CD4-positive, alpha-beta T cell treated with Interleukin-21 for 1 hour (primary cell): ENCODE data around the gene ZNF169.
A peak's percentile ranks its signal among the peaks of the same experiment; 100 is the strongest.
"Not testable (repeated sequence)": the region's sequence is repeated elsewhere in the genome, so short reads cannot be mapped to it uniquely, and the experiment has no call there.

Experiments
- DNase-seq: peaks from one replicate; pipeline ENCODE4 v3.0.0-alpha.2; 2020

The ZNF169 gene

DNA sequence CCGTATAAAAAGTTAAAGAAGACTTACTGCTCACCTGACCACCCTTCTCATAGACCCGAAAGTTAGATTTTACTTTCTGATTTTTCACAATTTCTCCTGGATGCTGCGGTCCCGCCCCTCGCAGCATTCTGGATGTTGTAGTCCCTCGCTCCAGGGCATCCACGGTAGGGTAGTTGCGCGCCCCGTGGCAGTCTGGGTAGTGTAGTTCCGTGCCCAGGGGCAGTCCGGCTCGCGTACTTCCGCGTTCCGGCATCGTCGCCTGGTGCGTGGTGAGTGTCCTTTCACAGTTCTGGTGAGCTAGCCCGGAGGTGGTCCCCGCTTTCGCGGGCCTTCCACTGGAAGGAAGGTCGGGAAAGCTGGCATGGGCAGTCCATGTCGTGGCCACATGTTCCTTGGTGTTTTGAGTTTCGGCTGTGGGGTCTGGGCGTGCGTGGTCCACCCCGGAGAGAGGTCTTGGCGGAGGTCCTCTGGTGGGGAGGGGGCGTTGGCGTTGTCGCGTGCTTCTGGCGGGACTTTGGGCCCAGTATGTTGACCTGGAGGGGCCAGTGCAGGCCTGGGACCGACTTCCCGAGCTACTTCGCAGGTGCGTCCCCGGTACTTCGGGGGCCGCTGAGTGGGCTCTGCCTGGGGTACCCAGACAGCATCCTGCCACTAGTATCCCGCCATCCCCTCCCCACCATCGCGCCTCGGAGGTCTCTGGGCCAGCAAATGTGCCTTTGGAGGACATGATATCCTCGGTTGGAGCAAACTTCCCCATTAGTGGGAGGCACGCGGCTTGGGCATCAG is at the start of gene ZNF169:
ZNF169 (plus strand) TSS at position 222 of the 786 bp plus-strand sequence. CDS start 19,515 bp downstream, outside the sequence.
- peak; percentile 89 for DNase-seq

DNA sequence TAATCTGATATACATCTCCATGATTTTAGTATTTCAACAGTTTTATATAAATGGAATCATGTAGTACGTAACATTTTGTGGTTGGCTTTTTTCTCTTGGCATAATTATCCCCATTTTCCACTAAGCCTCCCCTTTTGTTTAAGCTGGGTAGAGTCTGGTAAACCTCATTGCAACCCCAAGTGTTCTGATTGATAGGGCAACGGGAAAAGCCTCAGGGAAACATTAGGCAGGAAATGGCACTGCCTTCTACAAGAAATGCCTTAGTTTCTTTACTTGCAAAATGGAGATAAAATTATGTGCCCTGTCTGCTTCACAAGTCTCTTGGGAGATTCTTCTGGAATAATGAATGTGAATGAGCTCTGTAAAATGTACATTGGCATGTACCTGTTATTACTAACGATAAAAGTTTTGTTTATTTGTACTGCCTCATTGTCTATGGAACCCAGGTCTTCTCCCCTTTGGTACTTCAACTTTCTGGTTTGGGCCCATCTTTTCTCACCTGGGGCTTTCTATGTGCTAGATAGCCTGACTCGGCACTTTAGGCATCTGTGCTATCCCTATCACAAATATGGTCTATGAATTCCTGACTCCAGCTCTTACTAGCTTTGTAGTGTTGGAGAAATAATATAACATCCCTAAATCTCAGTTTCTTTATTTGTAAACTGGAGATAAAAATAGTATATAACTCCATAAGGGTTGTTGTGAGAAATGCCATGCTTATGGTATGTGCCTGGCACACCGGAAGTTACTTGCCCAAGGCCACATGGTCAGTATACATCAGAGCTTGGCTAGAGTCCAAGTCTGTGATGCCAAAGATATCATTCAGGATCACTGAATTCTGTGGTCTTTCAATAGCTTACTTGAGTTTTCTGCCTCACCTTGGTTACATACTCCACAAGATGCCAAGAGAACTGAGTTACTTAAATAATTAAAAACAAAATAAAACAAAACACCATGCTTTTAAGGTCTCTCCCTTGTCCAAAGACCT is 48.2 kb upstream of the ZNF169 start:
- no peak for DNase-seq

- no peak for DNase-seq
Measured at GRCh38 chr9:94212091-94212490, 47.0 kb upstream of the ZNF169 start.

DNA sequence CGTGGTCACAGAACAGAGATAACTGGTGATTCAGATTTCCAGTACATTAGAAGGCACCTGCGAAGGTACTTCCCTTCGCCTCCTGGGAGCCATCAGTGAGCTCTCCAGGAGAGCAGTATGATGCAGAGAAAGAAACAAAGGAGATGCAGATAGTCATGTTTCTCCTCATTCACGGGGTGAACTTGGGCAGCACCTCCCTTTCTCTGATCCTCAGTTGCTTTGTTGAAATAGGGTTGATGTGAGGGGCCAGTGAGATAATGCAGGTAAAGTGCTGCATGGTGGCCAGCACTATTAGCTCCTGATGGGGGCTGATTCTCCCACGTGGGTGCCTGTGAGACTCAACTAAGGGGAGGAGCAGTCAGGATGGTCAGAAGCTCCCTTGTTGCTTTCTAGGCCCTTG is 46.6 kb upstream of the ZNF169 start:
- DNase-seq, result no peak

DNA sequence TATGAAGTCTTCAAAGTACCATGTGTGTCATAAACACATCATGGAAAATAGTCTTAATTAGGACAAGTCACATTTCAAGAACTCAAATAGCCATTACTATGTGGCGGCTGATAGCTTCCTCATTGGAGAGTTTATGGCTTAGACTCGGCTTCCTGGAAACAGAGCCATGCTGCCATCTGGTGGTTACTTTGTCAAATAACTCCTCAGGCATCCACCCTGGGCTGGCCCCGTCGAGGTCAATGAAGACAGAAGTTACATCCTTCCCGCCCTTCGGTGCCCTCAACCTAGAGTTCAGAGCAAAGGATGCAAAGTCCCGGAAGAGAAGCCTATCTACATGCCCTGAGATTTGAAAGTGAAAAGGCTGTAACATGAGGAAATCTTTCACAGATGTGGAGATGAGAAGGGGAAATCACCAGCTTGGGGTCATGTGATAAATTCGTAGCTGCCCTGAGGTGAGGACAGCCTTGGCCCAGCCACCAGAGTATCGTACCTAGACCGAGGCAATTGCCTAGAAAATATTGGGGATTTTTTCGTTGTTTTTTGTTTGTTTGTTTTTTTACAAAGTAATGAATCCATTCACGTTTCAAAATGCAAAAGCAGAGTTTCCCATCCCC is 45.5 kb upstream of the ZNF169 start:
- peak; percentile 79 for DNase-seq

- DNase-seq, result no peak
Measured at GRCh38 chr9:94222870-94223269, 36.2 kb upstream of the ZNF169 start.

GRCh38 chr9:94225413-94225812 is 33.7 kb upstream of the ZNF169 start:
- not testable (repeated sequence) for DNase-seq

GRCh38 chr9:94228616-94229015 is 30.5 kb upstream of the ZNF169 start:
- DNase-seq, result no peak

DNA sequence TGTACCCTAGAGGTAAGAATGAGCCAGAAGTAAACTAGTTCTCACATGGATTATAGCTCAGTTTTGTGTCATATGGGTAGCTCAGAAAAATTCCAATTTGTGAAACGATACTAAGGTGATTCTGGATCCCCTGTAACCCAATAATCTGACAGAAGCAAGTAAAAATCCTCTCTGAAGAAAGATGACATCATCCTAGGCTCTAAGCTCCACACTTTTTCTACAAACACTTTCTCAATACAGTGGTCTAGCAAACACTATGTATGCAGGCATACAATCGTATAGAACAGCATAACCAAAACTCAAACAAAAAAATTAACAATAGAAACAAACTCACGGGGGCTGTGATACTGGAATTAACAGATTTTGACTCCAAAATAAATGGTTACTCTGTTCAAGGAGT is 26.7 kb upstream of the ZNF169 start:
- DNase-seq, result no peak

- DNase-seq, result not testable (repeated sequence)
Measured at GRCh38 chr9:94241098-94241497, 18.0 kb upstream of the ZNF169 start.

DNA sequence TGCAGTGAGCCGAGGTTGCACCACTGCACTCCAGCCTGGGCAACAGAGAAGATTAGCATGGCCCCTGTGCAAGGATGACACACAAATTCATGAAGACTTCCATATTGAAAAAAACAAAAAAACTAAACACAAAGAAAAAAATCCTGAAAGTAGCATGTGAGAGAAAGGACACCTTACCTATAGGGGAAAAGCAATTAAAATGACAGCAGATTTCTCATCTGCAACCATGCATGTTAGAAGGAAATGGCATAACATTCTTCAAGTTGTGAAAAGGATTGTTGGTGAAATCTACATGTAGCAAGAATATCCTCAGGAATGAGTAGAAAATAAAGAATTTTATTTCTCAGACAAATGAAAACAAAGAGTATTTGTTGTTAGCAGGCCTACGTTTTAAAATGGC is 13.4 kb upstream of the ZNF169 start:
- DNase-seq, result no peak

GRCh38 chr9:94250456-94250855 is 8.6 kb upstream of the ZNF169 start:
- DNase-seq, result peak; percentile 3

DNA sequence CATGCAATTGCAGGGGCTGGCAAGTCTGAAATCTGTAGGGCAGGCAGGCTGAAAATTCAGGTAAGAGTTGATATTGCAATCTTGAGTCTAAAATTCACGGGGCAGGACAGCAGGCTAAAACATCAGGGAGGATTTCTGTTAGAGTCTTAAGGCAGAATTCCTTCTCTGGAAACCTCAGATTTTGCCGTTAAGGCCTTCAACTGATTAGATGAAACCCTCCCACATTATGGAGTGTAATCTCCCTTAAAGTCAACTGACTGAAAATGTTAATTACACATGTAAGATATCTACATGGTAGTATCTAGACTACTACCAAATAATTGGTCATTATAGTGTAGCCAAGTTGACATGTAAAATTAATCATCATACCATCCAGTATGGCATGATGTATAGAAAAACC is 3.1 kb upstream of the ZNF169 start:
- no peak for DNase-seq

GRCh38 chr9:94265626-94266402 is 6.7 kb downstream of the ZNF169 start:
- not testable (repeated sequence) for DNase-seq

DNA sequence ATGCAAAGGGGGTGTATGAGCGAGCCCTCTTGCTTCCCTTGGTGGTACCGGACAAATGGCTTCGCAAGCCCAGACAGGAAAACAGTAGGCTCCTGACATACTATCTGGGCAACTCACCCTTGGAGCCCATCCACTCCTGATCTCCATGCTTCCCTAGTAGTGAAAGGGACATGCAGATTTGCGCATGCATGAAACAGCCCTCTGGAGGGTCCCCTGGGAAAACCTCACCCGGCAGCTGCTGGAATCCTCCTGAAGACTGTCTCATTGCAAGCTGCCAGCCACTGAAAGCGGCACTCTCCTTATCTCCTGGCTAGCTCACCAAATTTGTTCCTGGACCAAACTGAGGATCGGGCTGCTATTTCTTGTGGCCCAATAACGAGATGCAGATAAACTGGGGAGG is 10.2 kb downstream of the ZNF169 start:
- DNase-seq, result no peak

GRCh38 chr9:94270009-94270408 is 10.9 kb downstream of the ZNF169 start:
- DNase-seq, result no peak

DNA sequence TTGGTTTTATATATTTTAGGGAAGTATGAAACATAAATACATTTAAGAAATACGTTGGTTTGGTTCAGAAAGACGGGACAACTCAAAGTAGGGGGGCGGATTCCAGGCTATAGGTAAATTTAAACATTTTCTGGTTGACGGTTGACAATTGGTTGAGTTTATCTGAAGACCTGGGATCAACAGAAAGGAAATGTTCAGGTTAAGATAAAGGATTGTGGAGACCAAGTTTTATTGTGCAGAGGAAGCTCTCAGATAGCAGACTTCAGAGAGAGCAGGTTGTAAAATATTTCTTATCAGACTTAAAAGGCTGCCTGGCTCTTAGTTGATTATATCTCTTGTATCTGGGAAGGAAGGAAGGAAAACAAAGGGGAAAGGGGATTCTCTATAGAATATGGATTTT is 17.9 kb downstream of the ZNF169 start:
- DNase-seq, result not testable (repeated sequence)

- DNase-seq, result no peak
Measured at GRCh38 chr9:94277885-94278536, 18.9 kb downstream of the ZNF169 start.

DNA sequence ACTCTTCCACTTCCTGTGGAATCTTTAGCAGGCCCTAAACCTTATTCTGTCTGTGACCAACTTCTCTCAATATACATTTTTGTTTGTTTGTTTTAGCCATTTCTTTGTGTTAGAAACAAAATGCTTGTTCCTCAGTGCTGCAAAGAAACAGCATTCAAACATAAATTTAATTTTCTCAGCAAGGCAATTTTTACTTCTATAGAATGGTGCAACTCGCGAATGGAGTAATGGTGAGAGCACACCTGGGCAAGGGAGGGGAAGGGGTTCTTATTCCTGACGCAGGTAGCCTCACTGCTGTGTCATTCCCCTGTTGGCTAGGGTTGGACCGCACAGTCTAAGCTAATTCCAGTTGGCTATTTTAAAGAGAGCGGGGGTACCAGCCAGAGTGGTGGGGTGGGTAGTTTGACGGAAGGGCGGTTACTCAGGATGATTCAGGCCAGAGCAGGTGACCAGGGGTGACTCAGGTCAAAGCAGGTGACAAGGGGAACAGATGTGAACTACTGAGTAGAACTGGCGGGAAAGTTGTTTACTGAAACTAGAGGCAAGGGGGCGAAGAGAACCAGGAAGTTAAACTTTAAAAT is 21.4 kb downstream of the ZNF169 start:
- DNase-seq, result no peak

DNA sequence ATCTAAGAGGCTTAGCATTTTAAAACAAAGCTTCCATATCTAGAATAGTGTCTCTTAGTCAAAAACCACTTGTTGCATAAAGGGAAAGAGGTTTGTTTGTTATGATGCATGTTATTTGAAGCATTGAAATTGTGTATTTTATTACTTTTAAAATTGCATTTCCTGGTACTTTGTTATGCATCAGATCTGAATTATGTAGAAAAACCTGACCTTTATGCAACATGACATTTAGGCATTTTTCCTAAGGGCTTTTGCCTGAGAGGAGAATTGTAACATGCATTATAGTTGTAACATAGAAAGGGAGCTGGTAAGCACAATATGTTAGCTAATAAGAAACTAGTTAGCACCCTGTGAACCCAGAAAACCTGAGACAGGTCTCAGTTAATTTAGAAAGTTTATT is 22.0 kb downstream of the ZNF169 start:
- no peak for DNase-seq

DNA sequence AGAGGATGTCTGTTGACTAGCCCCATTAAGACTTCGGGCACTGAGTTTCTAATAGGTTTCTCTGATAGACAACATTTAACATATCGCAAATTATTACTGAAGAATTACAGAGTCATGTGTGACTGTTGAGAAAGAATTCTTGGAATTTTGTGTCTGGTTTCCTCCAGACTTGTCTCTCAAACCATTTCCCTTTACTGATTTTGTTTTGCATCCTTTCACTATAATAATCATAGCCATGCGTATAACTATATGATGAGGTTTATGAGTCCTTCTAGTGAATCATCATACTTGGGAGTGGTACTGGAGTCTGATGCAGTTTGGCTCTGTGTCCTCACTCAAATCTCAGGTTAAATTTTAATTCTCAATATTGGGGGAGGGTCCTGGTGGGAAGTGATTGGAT is 27.0 kb downstream of the ZNF169 start:
- no peak for DNase-seq
